Common myeloid progenitor, CD34-positive (primary cell): ENCODE measurements around the gene CDPF1.
A peak's percentile ranks its signal among the peaks of the same experiment; 100 is the strongest.

Source experiments
- CTCF ChIA-PET: fragments of 350-600 bp; sonication (Branson Sonifier 250); formaldehyde crosslinking; loops from one replicate; lab custom pipeline; 2021; ENCODE audit warnings: antibody characterized with exemption; lab: Charles Lee
- POLR2A ChIA-PET: fragments of 350-600 bp; sonication (Branson Sonifier 250); formaldehyde crosslinking; loops from one replicate; lab custom pipeline; 2021; ENCODE audit warnings: antibody characterized with exemption; lab: Charles Lee
- DNase-seq, 3 donors: peaks; one replicate each; pipeline versions ENCODE4 v3.0.0 to v3.0.0-alpha.2; 2013
- H3K27ac ChIP-seq, 2 experiments: 1 replicate in 1 of 2; 2 replicates in 1 of 2; pipeline ENCODE4 v1.7.0; 2013; ENCODE audit warnings: inconsistent platforms in 2 of 2, low read length in 2 of 2, mild to moderate bottlenecking in 2 of 2, low read depth in 1 of 2, moderate library complexity in 1 of 2; ENCODE audit not compliant: severe bottlenecking in 2 of 2, insufficient read depth in 1 of 2, poor library complexity in 1 of 2
- H3K27me3 ChIP-seq, 5 experiments: replicated peaks in 2 of 5; 1 replicate in 3 of 5; 2 replicates in 2 of 5; pipeline versions ENCODE4 v1.6.1 to v1.7.0; 2013; ENCODE audit warnings: low read length in 4 of 5, mild to moderate bottlenecking in 2 of 5, moderate library complexity in 2 of 5, inconsistent platforms in 1 of 5; ENCODE audit not compliant: insufficient read depth in 5 of 5, control insufficient read depth in 4 of 5
- H3K36me3 ChIP-seq, 4 experiments: 1 replicate in 2 of 4; 2 replicates in 2 of 4; pipeline versions ENCODE4 v1.6.1 to v1.7.0; 2013; ENCODE audit warnings: low read length in 3 of 4, control low read depth in 1 of 4, mild to moderate bottlenecking in 1 of 4; ENCODE audit not compliant: control insufficient read depth in 4 of 4, insufficient read depth in 4 of 4
- H3K4me1 ChIP-seq, 4 experiments: 1 replicate in 3 of 4; 2 replicates in 1 of 4; pipeline versions ENCODE4 v1.6.1 to v1.7.1; 2013; ENCODE audit warnings: low read length in 3 of 4, mild to moderate bottlenecking in 3 of 4, control low read depth in 1 of 4, inconsistent platforms in 1 of 4, moderate library complexity in 1 of 4; ENCODE audit not compliant: control insufficient read depth in 4 of 4, insufficient read depth in 4 of 4; ENCODE audit errors: control extremely low read depth in 1 of 4
- H3K4me3 ChIP-seq, 7 experiments: 1 replicate in 4 of 7; 2 replicates in 3 of 7; pipeline versions ENCODE4 v1.5.1 to v1.7.0; 2013; ENCODE audit warnings: mild to moderate bottlenecking in 7 of 7, low read length in 6 of 7, moderate library complexity in 6 of 7, inconsistent platforms in 2 of 7, low read depth in 2 of 7, control low read depth in 1 of 7; ENCODE audit not compliant: insufficient read depth in 4 of 7, control insufficient read depth in 1 of 7; ENCODE audit errors: extremely low read depth in 1 of 7
- H3K9me3 ChIP-seq, 5 experiments: 1 replicate in 4 of 5; 2 replicates in 1 of 5; pipeline versions ENCODE4 v1.6.1 to v1.7.1; 2013; ENCODE audit warnings: low read length in 4 of 5, mild to moderate bottlenecking in 2 of 5, inconsistent platforms in 1 of 5, low read depth in 1 of 5, moderate library complexity in 1 of 5; ENCODE audit not compliant: control insufficient read depth in 4 of 5, insufficient read depth in 2 of 5; ENCODE audit errors: control extremely low read depth in 1 of 5
- WGBS: methylation state at CpG from one replicate; pipeline ENCODE4 v1.1.5; 2013; ENCODE audit not compliant: insufficient coverage; 5-methylcytosine and 5-hydroxymethylcytosine counted together

Gene CDPF1

GRCh38 chr22:46233231-46233630 lies 16.9 kb downstream of the CDPF1 start:
- H3K4me1 ChIP-seq: peaks cover 0 to 15% (median 8%) of the 10 kb centered on the region in 4 experiments
- H3K27me3 ChIP-seq: no peaks in the 10 kb centered on the region
- H3K36me3 ChIP-seq: peaks cover 2 to 17% (median 10%) of the 10 kb centered on the region in 4 experiments
- DNase-seq: peak; percentile 45 to 82 (median 74)
- H3K27ac ChIP-seq: no peak overlapping the region
- H3K4me3 ChIP-seq: peak overlapping the region in 1 of 7 experiments; percentile 16
- peaks cover 0 to 3% (median 0%) of the 10 kb centered on the region in 5 experiments for H3K9me3 ChIP-seq
- ChIA-PET POLR2A (no interaction called here), CTCF (no interaction called here)
- 52% methylated on average over 8 of the region's 9 CpGs for WGBS

- WGBS: 88% methylated on average over 9 of the region's 13 CpGs
- POLR2A ChIA-PET: no interaction called here
- Histone ChIP-seq H3K4me3 (no peak overlapping the region), H3K4me1 (peaks cover 0 to 15% (median 7%) of the 10 kb centered on the region in 4 experiments), H3K27ac (no peak overlapping the region), H3K9me3 (no peaks in the 10 kb centered on the region), H3K27me3 (no peaks in the 10 kb centered on the region), H3K36me3 (peaks cover 7 to 15% (median 10%) of the 10 kb centered on the region in 4 experiments)
- CTCF ChIA-PET: no interaction called here
- no peak for DNase-seq
Measured at GRCh38 chr22:46230262-46230901, 19.7 kb downstream of the CDPF1 start.

GRCh38 chr22:46229701-46230100 lies 20.4 kb downstream of the CDPF1 start:
- H3K4me1 ChIP-seq: peaks cover 0 to 15% (median 7%) of the 10 kb centered on the region in 4 experiments
- no peaks in the 10 kb centered on the region for H3K9me3 ChIP-seq
- WGBS: 95% methylated on average over 7 of the region's 8 CpGs
- H3K36me3 ChIP-seq: peaks cover 7 to 10% (median 9%) of the 10 kb centered on the region in 4 experiments
- CTCF ChIA-PET: no interaction called here
- no peak overlapping the region for H3K4me3 ChIP-seq
- no peak overlapping the region for H3K27ac ChIP-seq
- POLR2A ChIA-PET: no interaction called here
- H3K27me3 ChIP-seq: no peaks in the 10 kb centered on the region
- no peak for DNase-seq

- H3K27me3 ChIP-seq: no peaks in the 10 kb centered on the region
Measured at GRCh38 chr22:46226577-46226976, 23.5 kb downstream of the CDPF1 start.

GRCh38 chr22:46225631-46226030 lies 24.5 kb downstream of the CDPF1 start:
- peaks cover 0 to 1% (median 0%) of the 10 kb centered on the region in 4 experiments for H3K4me1 ChIP-seq
- ChIA-PET CTCF (no interaction called here), POLR2A (no interaction called here)
- no peaks in the 10 kb centered on the region for H3K27me3 ChIP-seq
- no peak overlapping the region for H3K4me3 ChIP-seq
- H3K9me3 ChIP-seq: no peaks in the 10 kb centered on the region
- no peak overlapping the region for H3K27ac ChIP-seq
- 100% methylated on average over 7 of the region's 7 CpGs for WGBS
- H3K36me3 ChIP-seq: peaks cover 7 to 16% (median 11%) of the 10 kb centered on the region in 4 experiments
- DNase-seq: no peak

More at GRCh38 chr22:46226577-46226976, 23.5 kb downstream of the CDPF1 start:
- Histone ChIP-seq H3K36me3 (peaks cover 4 to 12% (median 7%) of the 10 kb centered on the region in 4 experiments), H3K27ac (no peak overlapping the region), H3K4me1 (peaks cover 0 to 1% (median 0%) of the 10 kb centered on the region in 4 experiments), H3K4me3 (no peak overlapping the region), H3K9me3 (no peaks in the 10 kb centered on the region)
- CTCF ChIA-PET: interaction anchor here (1.2 kb wide), 1 partner anchor 52 kb away, joined by 3 read pairs; no protein-coding TSS in a partner anchor
- WGBS: 98% methylated on average over 5 of the region's 7 CpGs
- no peak for DNase-seq
- POLR2A ChIA-PET: no interaction called here

GRCh38 chr22:46224898-46225290 lies 25.2 kb downstream of the CDPF1 start:
- H3K4me1 ChIP-seq: no peaks in the 10 kb centered on the region
- H3K27ac ChIP-seq: no peak overlapping the region
- no peak overlapping the region for H3K4me3 ChIP-seq
- no peak for DNase-seq
- WGBS: 93% methylated on average over 8 of the region's 10 CpGs
- ChIA-PET POLR2A (no interaction called here), CTCF (no interaction called here)
- H3K36me3 ChIP-seq: peaks cover 8 to 24% (median 13%) of the 10 kb centered on the region in 4 experiments
- no peaks in the 10 kb centered on the region for H3K27me3 ChIP-seq
- H3K9me3 ChIP-seq: no peaks in the 10 kb centered on the region

GRCh38 chr22:46224044-46224897 lies 25.8 kb downstream of the CDPF1 start:
- H3K36me3 ChIP-seq: peaks cover 14 to 30% (median 18%) of the 10 kb centered on the region in 4 experiments
- 99% methylated on average over 21 of the region's 23 CpGs for WGBS
- POLR2A ChIA-PET: no interaction called here

More at GRCh38 chr22:46224044-46224897, 25.8 kb downstream of the CDPF1 start:
- Histone ChIP-seq H3K9me3 (no peaks in the 10 kb centered on the region), H3K4me3 (no peak overlapping the region), H3K27ac (no peak overlapping the region), H3K4me1 (no peaks in the 10 kb centered on the region), H3K27me3 (no peaks in the 10 kb centered on the region)
- no peak for DNase-seq
- CTCF ChIA-PET: no interaction called here
